ENCODE measurements around the gene ADCY2.
A peak's percentile ranks its signal among the peaks of the same experiment; 100 is the strongest.

Gene ADCY2

GRCh38 chr5:7801891-7802614, 406.1 kb downstream of the ADCY2 start:
- no peak for DNase-seq

GRCh38 chr5:7802855-7803254, 406.9 kb downstream of the ADCY2 start:
- DNase-seq = no peak

DNA sequence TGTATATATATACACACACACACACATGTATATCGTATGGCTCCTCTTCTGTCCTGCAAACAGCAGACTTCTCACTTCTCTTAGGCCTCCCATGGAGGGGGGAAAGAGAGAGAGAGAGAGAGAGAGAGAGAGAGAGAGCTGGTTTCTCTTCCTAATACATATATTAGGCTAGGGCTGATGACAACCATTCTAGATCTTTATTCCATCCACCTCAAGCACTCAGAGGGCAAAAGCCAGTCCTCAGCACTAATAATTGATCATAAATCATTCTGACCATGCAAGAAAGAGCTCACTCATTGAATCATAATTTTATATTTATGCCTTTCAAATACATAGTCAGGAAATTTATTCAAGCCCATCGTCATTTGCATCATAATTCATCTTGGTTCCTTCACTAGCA, 408.0 kb downstream of the ADCY2 start:
- DNase-seq = no peak

DNA sequence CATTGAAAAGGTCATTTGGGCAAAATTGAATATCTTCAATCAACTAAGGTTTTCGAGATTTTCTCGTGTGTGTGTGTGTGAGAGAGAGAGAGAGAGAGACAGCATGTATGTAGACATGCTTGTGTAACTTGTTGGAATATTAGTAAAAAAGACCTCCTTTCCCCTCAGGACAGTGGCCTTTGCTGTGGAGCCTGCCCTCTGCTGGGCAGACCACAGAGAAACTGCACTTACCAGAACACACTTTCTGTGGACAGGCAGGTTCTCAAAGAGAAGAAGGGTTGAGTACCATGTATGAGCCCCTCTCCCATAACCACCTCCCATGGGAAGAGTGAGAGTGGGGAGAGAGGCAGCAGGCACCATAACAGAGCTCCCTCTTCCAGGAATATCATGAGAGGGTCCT, 409.4 kb downstream of the ADCY2 start:
- DNase-seq = no peak

GRCh38 chr5:7808998-7809397, 413.1 kb downstream of the ADCY2 start:
- DNase-seq = no peak

DNA sequence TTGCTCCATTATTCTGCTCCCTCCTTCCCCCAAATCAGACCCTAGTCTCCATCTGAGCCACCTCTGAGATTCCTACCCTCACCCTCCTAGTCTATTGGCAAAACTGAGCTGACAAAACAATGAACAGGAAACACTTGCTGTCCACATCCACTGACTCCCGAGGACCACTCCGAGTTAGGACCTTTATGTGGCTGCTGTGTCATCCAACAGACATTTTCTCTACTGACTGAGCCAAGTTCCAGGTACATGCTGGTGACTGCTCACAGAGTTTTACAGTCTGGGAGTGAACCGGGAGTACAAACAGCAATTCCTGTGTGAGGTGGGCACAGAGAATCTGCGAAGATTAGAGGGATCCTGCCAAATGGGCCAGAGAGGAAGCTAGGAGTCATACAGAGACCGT, 415.8 kb downstream of the ADCY2 start:
- DNase-seq = no peak

- DNase-seq = no peak
These were observed 417.1 kb downstream of the ADCY2 start for GRCh38 chr5:7813007-7813406.

- DNase-seq = no peak
These were observed 417.6 kb downstream of the ADCY2 start for GRCh38 chr5:7813576-7813975.

DNA sequence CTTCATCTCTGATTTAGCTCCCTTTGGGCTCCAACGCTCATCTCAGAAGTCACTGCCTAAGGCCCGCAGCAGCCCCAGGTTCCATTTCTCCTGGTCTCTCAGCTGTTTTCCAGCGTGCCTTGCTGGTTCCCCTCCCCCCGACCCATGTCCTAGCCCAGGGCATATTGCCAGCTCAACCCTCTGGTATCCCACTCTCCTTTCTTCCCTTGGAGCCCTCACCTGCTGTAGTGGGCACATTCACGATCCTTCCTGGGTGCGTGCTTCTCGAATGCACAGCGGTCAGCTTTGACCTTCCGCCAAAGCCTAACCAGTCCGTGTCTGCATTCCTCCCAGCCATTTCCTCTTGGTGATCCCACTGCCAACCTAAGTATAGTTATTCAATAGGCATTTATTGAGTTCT, 418.9 kb downstream of the ADCY2 start:
- no peak for DNase-seq

GRCh38 chr5:7815892-7816534, 420.1 kb downstream of the ADCY2 start:
- DNase-seq = peak; percentile 78 to 80

DNA sequence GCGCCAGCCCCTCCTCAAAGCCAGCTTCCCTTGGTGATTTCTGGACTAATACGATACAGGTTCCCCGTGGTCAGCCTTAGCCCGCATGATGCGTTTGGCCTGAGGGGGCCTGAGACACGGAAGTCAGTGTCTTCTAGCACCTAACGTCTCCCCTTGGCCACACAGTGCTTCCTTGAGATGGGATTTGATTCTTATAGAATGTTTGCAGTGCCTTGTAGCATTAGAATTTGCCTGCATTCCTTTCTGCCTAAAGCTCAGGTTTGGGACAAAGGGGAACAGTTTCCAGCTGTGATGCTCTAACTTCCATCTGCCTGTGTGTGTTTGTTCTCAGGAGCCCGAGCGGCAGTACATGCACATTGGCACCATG, 420.6 kb downstream of the ADCY2 start:
- no peak for DNase-seq

DNA sequence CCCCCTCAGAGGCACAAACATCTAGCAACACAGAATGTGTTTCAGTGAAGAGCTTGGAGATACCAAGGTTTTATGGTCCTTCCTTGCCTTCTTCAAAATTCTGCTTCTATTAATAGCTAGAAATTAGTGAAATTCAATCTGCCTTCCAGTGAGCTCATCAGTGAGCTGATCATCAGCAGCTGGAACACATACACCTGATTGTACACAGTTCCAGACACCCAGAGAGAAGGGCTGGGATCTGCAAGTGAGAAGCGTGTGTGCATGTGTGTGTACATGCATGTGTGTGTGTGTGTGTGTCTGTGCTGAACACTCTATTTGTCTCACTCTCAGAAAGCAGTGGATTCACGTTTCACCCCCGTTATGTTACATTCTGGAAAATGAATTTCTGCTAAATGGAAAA, 426.5 kb downstream of the ADCY2 start:
- no peak for DNase-seq

DNA sequence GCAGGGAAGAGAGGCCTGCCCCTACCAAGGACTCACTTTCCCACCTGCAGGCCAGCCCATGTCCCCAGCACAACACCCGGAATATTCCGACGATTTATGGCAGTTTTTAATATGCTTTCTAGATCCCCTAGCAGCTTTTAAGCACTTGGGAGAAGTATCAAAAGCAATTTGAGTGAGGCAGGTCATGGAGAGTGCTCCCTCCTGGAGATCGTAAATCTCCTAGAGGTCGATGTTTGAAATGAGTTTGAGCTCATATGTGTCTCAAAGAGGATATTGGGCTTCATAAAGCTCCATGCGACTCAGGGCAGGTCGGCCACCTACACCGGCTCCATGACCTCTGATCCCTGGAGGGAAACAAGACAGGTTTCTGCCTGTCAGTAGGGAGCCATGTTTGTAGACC, 427.7 kb downstream of the ADCY2 start:
- no peak for DNase-seq

- DNase-seq = no peak
These were observed 429.1 kb downstream of the ADCY2 start for GRCh38 chr5:7824995-7825394.

DNA sequence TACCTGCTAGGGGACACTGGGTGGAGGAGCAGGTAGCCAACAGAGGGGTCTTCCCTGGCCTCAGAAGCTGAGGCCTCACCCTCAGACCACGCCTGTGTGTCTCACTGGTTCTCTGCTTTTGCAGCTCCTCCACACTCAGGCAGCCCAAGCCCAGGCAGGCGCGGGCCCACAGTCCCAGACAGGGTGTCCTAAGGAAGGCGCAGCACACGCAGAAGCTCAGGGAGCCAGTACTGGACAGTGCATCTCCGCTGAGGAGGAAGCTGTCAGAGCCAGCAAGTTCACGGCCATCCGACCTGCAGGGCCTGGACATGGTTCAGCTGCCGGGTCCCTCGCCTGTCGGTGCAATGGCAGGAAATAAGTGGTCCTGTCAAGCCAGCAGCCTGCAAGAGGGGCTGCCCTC, 429.7 kb downstream of the ADCY2 start:
- no peak for DNase-seq

- no peak for DNase-seq
These were observed 431.7 kb downstream of the ADCY2 start for GRCh38 chr5:7827610-7828009.

DNA sequence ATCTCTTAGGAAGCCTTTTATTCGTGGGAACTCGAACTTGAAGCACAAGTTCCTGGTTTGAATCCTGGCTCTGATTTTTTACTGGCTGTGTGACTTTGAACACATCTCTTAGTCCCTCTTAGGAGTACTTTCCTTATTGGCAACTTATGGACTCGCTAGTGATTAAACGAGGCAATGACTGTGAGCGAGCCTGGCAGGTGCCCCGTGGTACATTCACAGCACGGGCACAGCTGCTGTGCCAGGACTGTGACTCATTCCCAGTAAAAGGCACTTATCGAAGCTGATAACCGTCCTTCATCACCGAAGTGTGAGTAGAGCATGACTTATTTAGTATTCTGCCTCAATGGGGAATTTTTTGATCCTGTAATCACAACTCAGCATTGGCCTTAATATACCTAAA, 432.3 kb downstream of the ADCY2 start:
- no peak for DNase-seq

DNA sequence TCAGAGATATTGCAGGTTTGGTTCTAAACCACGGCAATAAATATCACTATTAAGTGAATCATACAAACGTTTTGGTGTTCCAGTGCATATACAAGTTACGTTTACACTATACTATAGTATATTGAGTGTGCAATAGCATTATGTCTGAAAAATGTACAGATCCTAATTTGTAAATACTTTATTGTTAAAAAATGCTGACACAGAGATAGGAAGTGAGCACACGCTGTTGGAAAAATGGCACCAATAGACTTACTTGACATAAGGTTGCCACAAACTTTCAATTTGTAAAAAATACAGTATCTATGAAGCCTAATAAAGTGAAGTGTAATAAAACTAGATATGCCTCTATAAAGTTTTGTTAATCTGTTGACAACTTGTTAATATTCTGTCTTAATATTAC, 439.0 kb downstream of the ADCY2 start:
- no peak for DNase-seq

GRCh38 chr5:7837403-7837802, 441.5 kb downstream of the ADCY2 start:
- DNase-seq = no peak

DNA sequence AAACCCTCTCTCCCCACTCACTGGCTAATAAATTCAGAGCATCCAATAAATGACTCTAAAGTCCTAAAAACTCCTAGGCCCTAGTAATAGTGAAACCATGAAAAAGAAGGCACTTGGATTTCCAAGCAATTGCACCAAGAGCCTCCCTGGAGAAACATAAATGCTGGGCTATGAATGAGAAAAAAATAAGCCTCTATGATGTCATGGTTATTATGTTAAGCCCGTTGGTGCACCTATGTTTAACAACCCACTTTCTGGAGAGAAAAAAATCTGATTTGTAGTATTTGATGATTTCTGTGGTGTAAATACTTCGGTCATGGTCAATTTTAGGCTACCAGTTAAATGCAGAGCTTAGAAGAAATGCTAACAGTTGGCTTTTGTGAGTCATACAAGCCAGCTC, 446.6 kb downstream of the ADCY2 start:
- DNase-seq = no peak

DNA sequence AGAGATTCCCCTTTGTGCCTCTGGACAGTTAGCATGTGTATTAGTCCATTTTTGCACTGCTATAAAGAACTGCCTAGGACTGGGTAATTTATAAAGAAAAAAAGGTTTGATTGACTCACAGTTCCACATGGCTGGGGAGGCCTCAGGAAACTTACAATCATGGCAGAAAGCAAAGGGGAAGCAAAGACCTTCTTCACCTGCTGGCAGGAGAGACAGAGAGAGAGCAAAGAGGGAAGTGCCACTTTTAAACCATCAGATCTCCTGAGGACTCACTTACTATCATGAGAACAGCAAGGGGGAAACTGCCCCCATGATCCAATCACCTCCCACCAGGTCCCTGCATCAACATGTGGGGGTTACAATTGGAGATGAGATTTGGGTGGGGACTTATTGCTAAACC, 449.0 kb downstream of the ADCY2 start:
- no peak for DNase-seq

- no peak for DNase-seq
These were observed 449.6 kb downstream of the ADCY2 start for GRCh38 chr5:7845557-7845956.

- no peak for DNase-seq
These were observed 450.4 kb downstream of the ADCY2 start for GRCh38 chr5:7846327-7846726.

- DNase-seq = no peak
These were observed 452.4 kb downstream of the ADCY2 start for GRCh38 chr5:7848296-7848695.
